ENCODE data around the gene GCNT1.
"Not testable (repeated sequence)": the region's sequence is repeated elsewhere in the genome, so short reads cannot be mapped to it uniquely, and the experiment has no call there.

Gene GCNT1

GRCh38 chr9:76433406-76433805, 25.6 kb upstream of the GCNT1 start:
- no peak overlapping the region for H3K4me3 ChIP-seq (ENCODE audit: low read length)
- no peak for DNase-seq (ENCODE audit: low read depth)
- no peak for TF ChIP-seq CTCF (conservative IDR thresholded peaks at IDR 0.05; ENCODE audit: low read depth, low read length)

- no peak for TF ChIP-seq CTCF (conservative IDR thresholded peaks at IDR 0.05; ENCODE audit: low read depth, low read length)
- DNase-seq (ENCODE audit: low read depth): peak; percentile 54
Measured at GRCh38 chr9:76433836-76434235, 25.1 kb upstream of the GCNT1 start.

GRCh38 chr9:76434897-76435296, 24.1 kb upstream of the GCNT1 start:
- H3K4me3 ChIP-seq (ENCODE audit: low read length); DNase-seq (ENCODE audit: low read depth): not testable (repeated sequence)

More at GRCh38 chr9:76433836-76434235, 25.1 kb upstream of the GCNT1 start:
- no peak overlapping the region for H3K4me3 ChIP-seq (ENCODE audit: low read length)

- not testable (repeated sequence) for DNase-seq (ENCODE audit: low read depth); H3K4me3 ChIP-seq (ENCODE audit: low read length)
Measured at GRCh38 chr9:76437017-76437699, 21.8 kb upstream of the GCNT1 start.

GRCh38 chr9:76438841-76439588, 20.0 kb upstream of the GCNT1 start:
- no peak for DNase-seq (ENCODE audit: low read depth)
- no peak overlapping the region for H3K4me3 ChIP-seq (ENCODE audit: low read length)
- no peak for TF ChIP-seq CTCF (conservative IDR thresholded peaks at IDR 0.05; ENCODE audit: low read depth, low read length)

GRCh38 chr9:76441551-76442322, 17.2 kb upstream of the GCNT1 start:
- peak; percentile 97 for DNase-seq (ENCODE audit: low read depth)
- H3K4me3 ChIP-seq (ENCODE audit: low read length): no peak overlapping the region

GRCh38 chr9:76443887-76444286, 15.1 kb upstream of the GCNT1 start:
- no peak overlapping the region for H3K4me3 ChIP-seq (ENCODE audit: low read length)
- DNase-seq (ENCODE audit: low read depth): no peak
- no peak for TF ChIP-seq CTCF (conservative IDR thresholded peaks at IDR 0.05; ENCODE audit: low read depth, low read length)

More at GRCh38 chr9:76441551-76442322, 17.2 kb upstream of the GCNT1 start:
- no peak for TF ChIP-seq CTCF (conservative IDR thresholded peaks at IDR 0.05; ENCODE audit: low read depth, low read length)

Data from retinal pigment epithelial cell (primary cell).